Lower lobe of right lung (tissue), 2 donors: ENCODE data around the gene APOBEC3B. TPM values are rescaled to one million over a fixed set of nuclear protein-coding genes. Genes with fewer than 3 reads are reported as not detected.
A peak's percentile ranks its signal among the peaks of the same experiment; 100 is the strongest.

Experiments used
- ATAC-seq, 2 donors: fragments of 200-7000 bp; cut with Tn5 transposase; one replicate each; pipeline ENCODE4 v1.9.1; 2020 to 2022; ENCODE audit warnings: mild to moderate bottlenecking in 2 of 2, moderate library complexity in 2 of 2
- DNase-seq: peaks from one replicate; pipeline ENCODE4 v3.0.0-alpha.2; 2020
- H3K27ac ChIP-seq: fragments of 200-600 bp; one replicate; pipeline ENCODE4 v1.8.0; 2022
- H3K27me3 ChIP-seq: fragments of 200-600 bp; one replicate; pipeline ENCODE4 v1.8.0; 2022; ENCODE audit warnings: low read depth
- H3K36me3 ChIP-seq: fragments of 200-600 bp; one replicate; pipeline ENCODE4 v1.8.0; 2022; ENCODE audit warnings: mild to moderate bottlenecking
- H3K4me1 ChIP-seq: fragments of 200-600 bp; one replicate; pipeline ENCODE4 v1.8.0; 2022
- H3K4me3 ChIP-seq: fragments of 200-600 bp; one replicate; pipeline ENCODE4 v1.8.0; 2022; ENCODE audit warnings: mild to moderate bottlenecking
- H3K9me3 ChIP-seq: fragments of 200-600 bp; one replicate; pipeline ENCODE4 v1.8.0; 2022
- intact Hi-C: fragments of 100-400 bp; cut with DNase I; formaldehyde crosslinking; loops from one replicate; pipeline ENCODE4 v1.11.0; 2022
- total RNA-seq: library from RNA; stranded (reverse); fragmentation: NEBNext Ultra II Directional; extraction: Animal tissue kit (Norgen Biotek cat#: 25700); gene quantifications from one replicate; pipeline ENCODE4 v1.2.1, GENCODE V29; 2021
- TF ChIP-seq, protein P1 (sequence below): fragments of 200-600 bp; IDR thresholded peaks from one replicate; pipeline ENCODE4 v1.8.0; 2022; ENCODE audit warnings: antibody characterized with exemption, mild to moderate bottlenecking
- donor health status: DM: no; HTN: yes; CAD: no; lungs with severe emphysema.

Gene APOBEC3B
- total RNA-seq, 1 donor from 2014 or later: 1.0 TPM

DNA sequence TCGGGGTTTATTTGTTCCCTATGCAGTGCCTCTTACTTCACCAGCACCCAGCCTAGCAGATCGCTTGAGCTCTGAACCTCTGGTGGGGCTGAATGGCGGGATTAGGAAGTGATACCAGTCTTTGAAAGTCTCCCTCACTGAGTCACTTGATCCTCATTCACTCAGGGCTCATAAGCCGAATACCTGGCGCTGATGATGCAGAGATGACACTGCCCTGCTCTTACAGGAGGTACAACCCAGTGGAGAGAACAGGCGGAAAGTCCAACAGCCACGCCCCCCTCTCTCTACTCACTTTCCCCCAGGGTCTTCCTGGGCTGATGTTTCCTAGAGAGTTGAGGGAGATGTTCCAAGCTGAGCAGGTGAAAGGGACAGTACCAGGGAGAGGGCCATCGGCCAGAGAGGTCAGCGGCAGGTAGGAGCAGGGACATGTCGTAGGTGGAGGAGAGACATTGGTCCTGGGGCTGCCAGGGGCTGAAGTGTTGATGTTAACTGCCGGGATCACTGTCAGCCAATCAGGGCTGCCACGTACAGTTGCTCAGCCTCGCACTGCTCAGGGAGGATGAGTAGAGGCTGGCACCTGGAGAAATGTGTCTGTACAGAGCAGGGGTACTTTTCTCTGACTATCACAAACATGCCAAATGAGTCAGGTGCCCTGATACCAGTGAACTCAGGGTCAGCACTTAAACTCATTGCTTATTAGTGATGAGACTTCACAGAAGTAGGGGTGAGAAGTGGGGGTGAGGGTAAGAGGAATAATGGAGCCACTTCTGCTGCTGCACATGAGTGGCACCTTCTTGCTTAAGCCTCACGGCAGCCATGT lies 34.6 kb upstream of the APOBEC3B start:
- intact Hi-C loops: no loop called here
- Histone ChIP-seq H3K36me3 (no peaks in the 10 kb centered on the region), H3K27ac (no peak overlapping the region), H3K4me1 (peaks cover 13% of the 10 kb centered on the region), H3K4me3 (no peak overlapping the region), H3K9me3 (no peaks in the 10 kb centered on the region), H3K27me3 (no peaks in the 10 kb centered on the region)
- TF ChIP-seq, protein P1, sequence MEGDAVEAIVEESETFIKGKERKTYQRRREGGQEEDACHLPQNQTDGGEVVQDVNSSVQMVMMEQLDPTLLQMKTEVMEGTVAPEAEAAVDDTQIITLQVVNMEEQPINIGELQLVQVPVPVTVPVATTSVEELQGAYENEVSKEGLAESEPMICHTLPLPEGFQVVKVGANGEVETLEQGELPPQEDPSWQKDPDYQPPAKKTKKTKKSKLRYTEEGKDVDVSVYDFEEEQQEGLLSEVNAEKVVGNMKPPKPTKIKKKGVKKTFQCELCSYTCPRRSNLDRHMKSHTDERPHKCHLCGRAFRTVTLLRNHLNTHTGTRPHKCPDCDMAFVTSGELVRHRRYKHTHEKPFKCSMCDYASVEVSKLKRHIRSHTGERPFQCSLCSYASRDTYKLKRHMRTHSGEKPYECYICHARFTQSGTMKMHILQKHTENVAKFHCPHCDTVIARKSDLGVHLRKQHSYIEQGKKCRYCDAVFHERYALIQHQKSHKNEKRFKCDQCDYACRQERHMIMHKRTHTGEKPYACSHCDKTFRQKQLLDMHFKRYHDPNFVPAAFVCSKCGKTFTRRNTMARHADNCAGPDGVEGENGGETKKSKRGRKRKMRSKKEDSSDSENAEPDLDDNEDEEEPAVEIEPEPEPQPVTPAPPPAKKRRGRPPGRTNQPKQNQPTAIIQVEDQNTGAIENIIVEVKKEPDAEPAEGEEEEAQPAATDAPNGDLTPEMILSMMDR: no peak
- DNase-seq (peak; percentile 45), ATAC-seq (peak in 1 of 2 donors; percentile 42)

DNA sequence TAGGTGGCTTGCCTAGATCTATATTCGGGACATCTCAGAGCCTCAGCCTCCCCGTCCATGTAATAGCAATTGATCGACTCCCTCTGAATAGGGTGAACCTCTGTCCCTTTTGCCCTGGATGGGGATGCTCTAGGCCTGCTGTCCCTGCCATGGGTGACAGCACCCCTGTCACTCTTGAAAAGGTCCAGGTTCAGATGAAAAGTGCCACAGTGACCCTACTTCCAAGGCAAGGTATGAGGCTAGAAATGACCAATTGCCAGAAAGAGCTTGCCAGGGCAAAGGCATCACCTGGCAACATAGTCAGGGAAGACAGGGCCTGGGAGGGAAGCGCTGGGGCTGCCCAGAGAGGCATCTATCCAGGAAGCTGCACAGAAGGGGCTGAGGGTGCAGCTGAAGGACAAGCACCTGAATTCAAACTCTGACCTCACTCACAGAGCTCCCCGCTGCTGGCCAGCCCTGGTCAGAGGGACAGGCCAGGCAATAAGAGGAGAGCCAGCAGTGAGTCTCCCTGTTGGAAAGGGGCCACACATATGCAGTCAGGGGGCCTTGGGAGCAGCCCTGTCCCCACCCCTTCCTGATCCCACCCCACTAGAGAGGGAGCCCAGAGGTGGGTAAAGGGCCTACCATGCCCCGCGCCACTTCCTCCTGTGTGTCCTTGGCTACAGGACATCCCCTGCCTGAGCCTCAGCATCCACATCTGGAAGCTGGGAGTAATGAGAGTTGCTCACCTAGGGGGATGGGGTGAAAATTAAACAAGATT lies 33.8 kb upstream of the APOBEC3B start:
- Histone ChIP-seq H3K4me3 (no peak overlapping the region), H3K36me3 (no peaks in the 10 kb centered on the region), H3K27me3 (peaks cover 3% of the 10 kb centered on the region), H3K9me3 (no peaks in the 10 kb centered on the region), H3K27ac (no peak overlapping the region), H3K4me1 (peaks cover 12% of the 10 kb centered on the region)
- ATAC-seq (no peak), DNase-seq (no peak)
- TF ChIP-seq, protein P1: no peak
- intact Hi-C loops: no loop called here

DNA sequence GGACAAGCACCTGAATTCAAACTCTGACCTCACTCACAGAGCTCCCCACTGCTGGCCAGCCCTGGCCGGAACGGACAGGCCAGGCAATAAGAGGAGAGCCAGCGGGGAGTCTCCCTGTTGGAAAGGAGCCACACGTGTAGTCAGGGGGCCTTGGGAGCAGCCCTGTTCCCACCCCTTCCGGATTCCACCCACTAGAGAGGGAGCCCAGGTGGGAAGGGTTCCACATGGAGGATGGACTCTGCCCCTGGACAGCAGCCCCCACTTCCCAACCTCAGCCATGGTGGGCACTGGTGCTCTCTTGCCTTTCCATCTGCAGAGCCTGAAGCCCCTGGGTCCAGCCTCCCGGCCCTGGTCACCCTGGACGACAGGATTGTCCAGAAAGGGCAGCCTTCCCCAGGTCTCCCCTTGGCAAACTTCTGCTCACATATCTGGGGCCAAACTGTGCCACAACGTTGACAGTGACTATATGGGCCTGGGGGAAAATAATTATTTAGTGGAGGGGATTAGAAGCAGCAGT lies 32.2 kb upstream of the APOBEC3B start:
- peaks cover 3% of the 10 kb centered on the region for H3K27me3 ChIP-seq
- ATAC-seq (no peak), DNase-seq (peak; percentile 44)
- intact Hi-C loops: loop anchor here (10.0 kb wide), 1 partner anchor 55 kb away; no protein-coding TSS in a partner anchor
- TF ChIP-seq, protein P1: no peak
- H3K4me1 ChIP-seq: peaks cover 18% of the 10 kb centered on the region
- H3K36me3 ChIP-seq: no peaks in the 10 kb centered on the region
- no peak overlapping the region for H3K4me3 ChIP-seq
- H3K9me3 ChIP-seq: no peaks in the 10 kb centered on the region
- H3K27ac ChIP-seq: no peak overlapping the region

DNA sequence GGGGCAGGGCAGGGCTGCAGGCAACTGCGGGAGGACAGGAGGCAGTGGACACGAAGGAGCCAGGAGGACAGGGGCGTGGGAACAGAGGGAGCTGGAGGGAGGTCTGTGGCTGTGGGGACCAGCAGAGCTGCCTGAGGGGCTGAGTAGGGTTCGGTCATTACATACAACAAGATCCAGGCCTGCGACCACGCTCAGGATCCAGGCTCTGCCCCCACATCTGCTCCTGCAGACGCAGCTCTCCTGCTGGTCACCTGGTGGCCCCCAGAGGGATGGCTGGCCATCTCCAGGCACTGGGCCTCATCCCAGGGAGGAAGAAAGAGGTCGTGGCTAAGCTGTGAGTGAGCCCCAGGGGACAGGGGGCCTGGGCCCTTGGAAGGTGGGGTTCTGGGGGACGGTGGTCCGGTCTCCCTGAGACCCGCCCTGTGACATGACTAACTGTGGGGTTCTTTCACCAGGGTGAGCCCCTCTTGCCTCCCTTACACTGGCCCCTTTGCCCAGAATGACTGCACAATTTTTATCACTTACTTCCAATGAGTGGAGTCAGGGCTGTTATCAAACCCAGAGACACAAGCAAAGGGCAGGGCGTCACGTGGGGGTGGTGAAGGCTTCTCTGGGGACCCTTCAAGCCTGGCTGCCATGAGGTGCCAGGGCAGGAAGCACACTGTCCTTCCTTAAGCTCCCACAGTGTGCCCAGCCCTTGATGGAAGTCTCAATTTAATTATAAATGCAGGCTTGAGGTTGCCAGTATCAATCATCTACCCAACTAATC lies 31.4 kb upstream of the APOBEC3B start:
- peaks cover 3% of the 10 kb centered on the region for H3K27me3 ChIP-seq

More for the DNA sequence above, 31.4 kb upstream of the APOBEC3B start:
- ATAC-seq: no peak
- peak; percentile 35 for DNase-seq
- no peaks in the 10 kb centered on the region for H3K36me3 ChIP-seq
- intact Hi-C loops: loop anchor here (10.0 kb wide), 1 partner anchor 54 kb away; no protein-coding TSS in a partner anchor
- no peak overlapping the region for H3K27ac ChIP-seq
- no peak overlapping the region for H3K4me3 ChIP-seq
- peaks cover 18% of the 10 kb centered on the region for H3K4me1 ChIP-seq
- no peaks in the 10 kb centered on the region for H3K9me3 ChIP-seq
- TF ChIP-seq, protein P1: no peak
